Stimulated activated naive CD8-positive, alpha-beta T cell treated with anti-CD3 and anti-CD28 coated beads, Interleukin-15, Interleukin-2, amounts not matched to agents 100 ng/mL and 50 ng/mL, for 24 hours (primary cell): Measurements from ENCODE around the gene HOXB9.

Experiments used
- H3K27ac Mint-ChIP-seq: one replicate; pipeline ENCODE4 v1.8.0; 2021; ENCODE audit warnings: mild to moderate bottlenecking, mixed read lengths
- H3K27me3 Mint-ChIP-seq: one replicate; pipeline ENCODE4 v1.8.0; 2021; ENCODE audit warnings: mixed read lengths
- H3K36me3 Mint-ChIP-seq: one replicate; pipeline ENCODE4 v1.8.0; 2021; ENCODE audit warnings: low read depth, mixed read lengths
- H3K4me1 Mint-ChIP-seq: one replicate; pipeline ENCODE4 v1.8.0; 2021; ENCODE audit warnings: low read depth, mixed read lengths
- H3K4me3 Mint-ChIP-seq: one replicate; pipeline ENCODE4 v1.8.0; 2021; ENCODE audit warnings: mild to moderate bottlenecking, mixed read lengths
- H3K9me3 Mint-ChIP-seq: one replicate; pipeline ENCODE4 v1.8.0; 2021; ENCODE audit warnings: mixed read lengths

HOXB9 gene

GRCh38 chr17:48579760-48580554 lies 46.2 kb downstream of the HOXB9 start:
- no peaks in the 10 kb centered on the region for H3K9me3 Mint-ChIP-seq
- no peak overlapping the region for H3K27ac Mint-ChIP-seq
- peaks cover 42% of the 10 kb centered on the region for H3K4me1 Mint-ChIP-seq
- no peaks in the 10 kb centered on the region for H3K36me3 Mint-ChIP-seq
- H3K4me3 Mint-ChIP-seq, result peak overlapping the region; percentile 88
- peaks cover 59% of the 10 kb centered on the region for H3K27me3 Mint-ChIP-seq

GRCh38 chr17:48579471-48579759 lies 46.7 kb downstream of the HOXB9 start:
- no peaks in the 10 kb centered on the region for H3K36me3 Mint-ChIP-seq
- H3K27ac Mint-ChIP-seq, result no peak overlapping the region
- H3K4me1 Mint-ChIP-seq, result peaks cover 42% of the 10 kb centered on the region
- no peaks in the 10 kb centered on the region for H3K9me3 Mint-ChIP-seq
- H3K4me3 Mint-ChIP-seq, result peak overlapping the region; percentile 88
- peaks cover 61% of the 10 kb centered on the region for H3K27me3 Mint-ChIP-seq

GRCh38 chr17:48578616-48579470 lies 47.3 kb downstream of the HOXB9 start:
- Mint-ChIP-seq H3K4me1 (peaks cover 42% of the 10 kb centered on the region), H3K27me3 (peaks cover 59% of the 10 kb centered on the region), H3K27ac (no peak overlapping the region)

GRCh38 chr17:48577946-48578615 lies 48.1 kb downstream of the HOXB9 start, which contains the start of gene HOXB4:
Gene HOXB4 (minus strand): TSS chr17:48578350. CDS start chr17:48578319, 31 bp downstream.
- no peaks in the 10 kb centered on the region for H3K36me3 Mint-ChIP-seq
- peak within 1 kb of the TSS; percentile 77 for H3K27ac Mint-ChIP-seq
- peak within 1 kb of the TSS; percentile 88 for H3K4me3 Mint-ChIP-seq
- no peaks in the 10 kb centered on the region for H3K9me3 Mint-ChIP-seq
- H3K27me3 Mint-ChIP-seq, result peaks cover 52% of the 10 kb centered on the region
- H3K4me1 Mint-ChIP-seq, result peaks cover 42% of the 10 kb centered on the region

More at GRCh38 chr17:48578616-48579470, 47.3 kb downstream of the HOXB9 start:
- H3K4me3 Mint-ChIP-seq, result peak overlapping the region; percentile 88
- no peaks in the 10 kb centered on the region for H3K36me3 Mint-ChIP-seq
- no peaks in the 10 kb centered on the region for H3K9me3 Mint-ChIP-seq

- Mint-ChIP-seq H3K27ac (peak overlapping the region; percentile 36), H3K36me3 (no peaks in the 10 kb centered on the region), H3K4me3 (peak overlapping the region; percentile 77), H3K27me3 (peaks cover 45% of the 10 kb centered on the region), H3K9me3 (no peaks in the 10 kb centered on the region), H3K4me1 (peaks cover 36% of the 10 kb centered on the region)
Observed at GRCh38 chr17:48577330-48577945, 48.7 kb downstream of the HOXB9 start.

GRCh38 chr17:48576479-48577309 lies 49.5 kb downstream of the HOXB9 start:
- H3K4me3 Mint-ChIP-seq, result peak overlapping the region; percentile 77
- H3K9me3 Mint-ChIP-seq, result no peaks in the 10 kb centered on the region
- H3K4me1 Mint-ChIP-seq, result peaks cover 34% of the 10 kb centered on the region
- H3K36me3 Mint-ChIP-seq, result no peaks in the 10 kb centered on the region
- no peak overlapping the region for H3K27ac Mint-ChIP-seq
- H3K27me3 Mint-ChIP-seq, result peaks cover 45% of the 10 kb centered on the region

GRCh38 chr17:48575673-48576478 lies 50.3 kb downstream of the HOXB9 start:
- H3K4me3 Mint-ChIP-seq, result no peak overlapping the region
- peaks cover 39% of the 10 kb centered on the region for H3K27me3 Mint-ChIP-seq
- H3K27ac Mint-ChIP-seq, result no peak overlapping the region
- peaks cover 29% of the 10 kb centered on the region for H3K4me1 Mint-ChIP-seq
- no peaks in the 10 kb centered on the region for H3K36me3 Mint-ChIP-seq
- no peaks in the 10 kb centered on the region for H3K9me3 Mint-ChIP-seq

GRCh38 chr17:48575066-48575582 lies 51.0 kb downstream of the HOXB9 start:
- H3K4me3 Mint-ChIP-seq, result no peak overlapping the region
- no peak overlapping the region for H3K27ac Mint-ChIP-seq
- no peaks in the 10 kb centered on the region for H3K36me3 Mint-ChIP-seq
- no peaks in the 10 kb centered on the region for H3K9me3 Mint-ChIP-seq
- H3K4me1 Mint-ChIP-seq, result peaks cover 29% of the 10 kb centered on the region
- H3K27me3 Mint-ChIP-seq, result peaks cover 32% of the 10 kb centered on the region

- Mint-ChIP-seq H3K27me3 (peaks cover 32% of the 10 kb centered on the region), H3K4me3 (no peak overlapping the region), H3K4me1 (peaks cover 24% of the 10 kb centered on the region), H3K9me3 (no peaks in the 10 kb centered on the region), H3K36me3 (no peaks in the 10 kb centered on the region), H3K27ac (no peak overlapping the region)
Observed at GRCh38 chr17:48574505-48575065, 51.6 kb downstream of the HOXB9 start.

GRCh38 chr17:48571826-48572417 lies 54.2 kb downstream of the HOXB9 start:
- H3K36me3 Mint-ChIP-seq, result no peaks in the 10 kb centered on the region
- no peak overlapping the region for H3K4me3 Mint-ChIP-seq
- no peak overlapping the region for H3K27ac Mint-ChIP-seq
- peaks cover 26% of the 10 kb centered on the region for H3K27me3 Mint-ChIP-seq
- no peaks in the 10 kb centered on the region for H3K9me3 Mint-ChIP-seq
- peaks cover 10% of the 10 kb centered on the region for H3K4me1 Mint-ChIP-seq
